ENCODE results near the gene COCH. TPM values are rescaled to one million over a fixed set of nuclear protein-coding genes. Genes with fewer than 3 reads are reported as not detected.

COCH gene
- total and polyA plus RNA-seq, 2 donors: 1.5 to 4.2 TPM

GRCh38 chr14:30861200-30861599, 13.2 kb upstream of the COCH start:
- Histone ChIP-seq H3K27ac (ENCODE audit: low read depth) (no peak overlapping the region), H3K36me3 (ENCODE audit: insufficient read depth) (no peaks in the 10 kb centered on the region), H3K4me1 (ENCODE audit: insufficient read depth) (no peaks in the 10 kb centered on the region), H3K4me3 (ENCODE audit: low read depth, low read length) (no peak overlapping the region)
- WGBS: 85% methylated on average over 1 of the region's 1 CpG
- no peak for DNase-seq (ENCODE audit: extremely low spot score)

- 87% methylated on average over 5 of the region's 5 CpGs for WGBS
- no peak overlapping the region for H3K27ac ChIP-seq (ENCODE audit: low read depth)
- no peaks in the 10 kb centered on the region for H3K36me3 ChIP-seq (ENCODE audit: insufficient read depth)
- H3K4me1 ChIP-seq (ENCODE audit: insufficient read depth): no peaks in the 10 kb centered on the region
- no peak for DNase-seq (ENCODE audit: extremely low spot score)
- H3K4me3 ChIP-seq (ENCODE audit: low read depth, low read length): no peak overlapping the region
These were observed 9.4 kb upstream of the COCH start for GRCh38 chr14:30864934-30865333.

- DNase-seq (ENCODE audit: extremely low spot score): no peak
- Histone ChIP-seq H3K4me3 (ENCODE audit: low read depth, low read length) (no peak overlapping the region), H3K36me3 (ENCODE audit: insufficient read depth) (no peaks in the 10 kb centered on the region), H3K27ac (ENCODE audit: low read depth) (no peak overlapping the region), H3K4me1 (ENCODE audit: insufficient read depth) (no peaks in the 10 kb centered on the region)
- 96% methylated on average over 5 of the region's 5 CpGs for WGBS
These were observed 5.6 kb upstream of the COCH start for GRCh38 chr14:30868736-30869135.

GRCh38 chr14:30869551-30870155, 4.7 kb upstream of the COCH start:
- Histone ChIP-seq H3K36me3 (ENCODE audit: insufficient read depth) (no peaks in the 10 kb centered on the region), H3K27ac (ENCODE audit: low read depth) (no peak overlapping the region), H3K4me3 (ENCODE audit: low read depth, low read length) (no peak overlapping the region), H3K4me1 (ENCODE audit: insufficient read depth) (no peaks in the 10 kb centered on the region)
- WGBS: 51% methylated on average over 2 of the region's 2 CpGs
- no peak for DNase-seq (ENCODE audit: extremely low spot score)

GRCh38 chr14:30872602-30873001, 1.8 kb upstream of the COCH start:
- WGBS: 84% methylated on average over 1 of the region's 1 CpG
- Histone ChIP-seq H3K27ac (ENCODE audit: low read depth) (no peak overlapping the region), H3K4me3 (ENCODE audit: low read depth, low read length) (no peak overlapping the region), H3K36me3 (ENCODE audit: insufficient read depth) (no peaks in the 10 kb centered on the region), H3K4me1 (ENCODE audit: insufficient read depth) (no peaks in the 10 kb centered on the region)
- no peak for DNase-seq (ENCODE audit: extremely low spot score)

DNA sequence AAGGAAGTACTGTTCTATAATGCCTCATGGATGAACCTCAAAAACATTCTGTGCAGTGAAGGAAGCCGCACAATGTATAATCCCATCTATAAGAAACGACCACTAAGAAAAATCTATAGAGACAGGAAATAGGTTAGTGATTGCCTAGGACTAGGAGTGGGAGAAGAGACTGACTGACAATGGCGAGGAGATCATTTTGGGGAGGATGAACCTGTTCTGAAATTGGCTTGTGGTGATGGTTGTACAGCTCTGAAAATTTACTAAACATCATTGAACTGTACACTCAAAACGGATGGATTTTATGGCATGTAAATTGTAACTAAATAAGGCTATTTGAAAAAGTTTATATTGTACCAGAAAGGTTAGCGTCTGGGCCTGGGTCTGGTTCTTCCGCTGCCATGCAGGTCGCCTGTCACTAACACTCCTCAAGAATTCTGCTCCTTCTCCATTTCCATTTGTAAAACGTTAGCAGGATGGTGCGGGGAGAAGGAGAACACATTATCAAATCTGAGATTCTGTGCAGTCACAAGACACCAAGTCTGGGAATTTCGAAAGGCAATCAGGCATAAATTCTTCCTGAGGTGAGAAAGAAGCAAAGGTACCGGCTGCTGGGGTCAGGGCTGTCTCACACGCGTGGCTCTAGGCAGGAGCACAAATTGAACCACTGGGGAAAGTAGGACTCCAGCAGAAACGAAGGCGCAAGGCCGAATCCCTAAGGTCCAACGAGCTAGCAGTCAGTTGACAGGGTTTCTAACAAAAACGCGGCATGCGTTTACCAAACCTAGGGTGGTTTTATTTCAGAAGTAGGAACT, 845 bp upstream of the COCH start:
- H3K4me1 ChIP-seq (ENCODE audit: insufficient read depth): no peaks in the 10 kb centered on the region
- DNase-seq (ENCODE audit: extremely low spot score): no peak
- 78% methylated on average over 20 of the region's 20 CpGs for WGBS
- no peaks in the 10 kb centered on the region for H3K36me3 ChIP-seq (ENCODE audit: insufficient read depth)
- H3K4me3 ChIP-seq (ENCODE audit: low read depth, low read length): peak overlapping the region; percentile 58
- H3K27ac ChIP-seq (ENCODE audit: low read depth): no peak overlapping the region

- Histone ChIP-seq H3K27ac (ENCODE audit: low read depth) (no peak overlapping the region), H3K4me3 (ENCODE audit: low read depth, low read length) (peak overlapping the region; percentile 58)
- WGBS: 3% methylated on average over 48 of the region's 48 CpGs
These were observed 834 bp downstream of the COCH start for GRCh38 chr14:30874999-30875787.

DNA sequence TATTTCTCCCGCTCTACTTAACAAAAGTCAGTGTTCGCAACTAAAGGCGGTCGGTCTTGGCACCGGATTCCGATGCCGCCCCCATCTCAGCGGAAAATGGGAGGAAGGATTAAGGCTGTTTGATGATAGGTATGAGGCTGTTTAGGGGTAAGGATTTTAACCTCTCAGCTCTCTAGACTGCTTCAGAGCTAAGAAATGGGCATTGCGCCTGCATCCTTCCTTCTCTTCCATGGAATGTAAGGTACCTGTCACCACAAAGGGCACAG, 1.4 kb downstream of the COCH start:
- no peak for DNase-seq (ENCODE audit: extremely low spot score)
- WGBS: 17% methylated on average over 9 of the region's 9 CpGs
- no peak overlapping the region for H3K27ac ChIP-seq (ENCODE audit: low read depth)
- H3K4me3 ChIP-seq (ENCODE audit: low read depth, low read length): no peak overlapping the region
- no peaks in the 10 kb centered on the region for H3K36me3 ChIP-seq (ENCODE audit: insufficient read depth)
- no peaks in the 10 kb centered on the region for H3K4me1 ChIP-seq (ENCODE audit: insufficient read depth)

More at GRCh38 chr14:30874999-30875787, 834 bp downstream of the COCH start:
- H3K36me3 ChIP-seq (ENCODE audit: insufficient read depth): no peaks in the 10 kb centered on the region
- no peak for DNase-seq (ENCODE audit: extremely low spot score)
- no peaks in the 10 kb centered on the region for H3K4me1 ChIP-seq (ENCODE audit: insufficient read depth)

- DNase-seq (ENCODE audit: extremely low spot score): no peak
- WGBS: 63% methylated on average over 4 of the region's 4 CpGs
- no peak overlapping the region for H3K4me3 ChIP-seq (ENCODE audit: low read depth, low read length)
- H3K36me3 ChIP-seq (ENCODE audit: insufficient read depth): no peaks in the 10 kb centered on the region
- no peaks in the 10 kb centered on the region for H3K4me1 ChIP-seq (ENCODE audit: insufficient read depth)
- H3K27ac ChIP-seq (ENCODE audit: low read depth): no peak overlapping the region
These were observed 2.3 kb downstream of the COCH start for GRCh38 chr14:30876692-30877091.

- 46% methylated on average over 1 of the region's 1 CpG for whole genome bisulfite sequencing
- DNase-seq (ENCODE audit: extremely low spot score): no peak
- no peak overlapping the region for H3K27ac ChIP-seq (ENCODE audit: low read depth)
- no peaks in the 10 kb centered on the region for H3K36me3 ChIP-seq (ENCODE audit: insufficient read depth)
- no peaks in the 10 kb centered on the region for H3K4me1 ChIP-seq (ENCODE audit: insufficient read depth)
- H3K4me3 ChIP-seq (ENCODE audit: low read depth, low read length): no peak overlapping the region
These were observed 8.1 kb downstream of the COCH start for GRCh38 chr14:30882431-30882830.

GRCh38 chr14:30883508-30884294, 9.3 kb downstream of the COCH start:
- WGBS: 46% methylated on average over 6 of the region's 6 CpGs
- H3K27ac ChIP-seq (ENCODE audit: low read depth): no peak overlapping the region
- DNase-seq (ENCODE audit: extremely low spot score): no peak

DNA sequence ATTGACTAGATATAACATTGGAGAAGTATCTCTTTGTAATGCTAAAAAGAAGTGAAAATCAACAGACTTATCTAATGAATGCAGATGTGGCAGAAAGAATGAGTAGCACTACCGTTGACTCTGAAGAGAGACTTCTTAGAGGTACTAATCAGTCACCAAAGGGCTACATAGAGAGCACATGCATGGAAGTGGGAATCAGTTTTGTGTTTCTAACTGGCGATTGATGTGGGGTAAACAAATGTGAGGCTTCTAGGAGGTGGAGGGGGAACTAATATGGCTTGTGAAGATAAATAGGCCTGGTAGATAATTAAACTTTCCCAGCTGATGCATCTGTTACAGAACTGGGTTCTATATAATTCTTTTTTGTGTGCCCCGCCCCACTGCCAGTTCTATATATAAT, 10.5 kb downstream of the COCH start:
- H3K4me1 ChIP-seq (ENCODE audit: insufficient read depth): no peaks in the 10 kb centered on the region
- 85% methylated on average over 3 of the region's 3 CpGs for WGBS

More at GRCh38 chr14:30883508-30884294, 9.3 kb downstream of the COCH start:
- Histone ChIP-seq H3K4me1 (ENCODE audit: insufficient read depth) (no peaks in the 10 kb centered on the region), H3K4me3 (ENCODE audit: low read depth, low read length) (no peak overlapping the region), H3K36me3 (ENCODE audit: insufficient read depth) (no peaks in the 10 kb centered on the region)

More for the DNA sequence above, 10.5 kb downstream of the COCH start:
- H3K27ac ChIP-seq (ENCODE audit: low read depth): no peak overlapping the region
- no peaks in the 10 kb centered on the region for H3K36me3 ChIP-seq (ENCODE audit: insufficient read depth)
- DNase-seq (ENCODE audit: extremely low spot score): no peak
- H3K4me3 ChIP-seq (ENCODE audit: low read depth, low read length): no peak overlapping the region
